ENCODE results near the gene RIPOR3.

RIPOR3 gene

GRCh38 chr20:50690650-50691572, at the start of gene RIPOR3:
RIPOR3 (minus strand) TSS chr20:50691542; CDS start chr20:50691128, 414 bp downstream.
- DNase-seq, result no peak

- no peak for DNase-seq
Observed at GRCh38 chr20:50737352-50737751, 46.0 kb upstream of the RIPOR3 start.

GRCh38 chr20:50735813-50736212, 44.5 kb upstream of the RIPOR3 start:
- no peak for DNase-seq

GRCh38 chr20:50734730-50735679, 43.7 kb upstream of the RIPOR3 start:
- DNase-seq, result no peak

- no peak for DNase-seq
Observed at GRCh38 chr20:50733644-50734349, 42.5 kb upstream of the RIPOR3 start.

- DNase-seq, result no peak
Observed at GRCh38 chr20:50731930-50732690, 40.8 kb upstream of the RIPOR3 start.

GRCh38 chr20:50731055-50731929, 40.0 kb upstream of the RIPOR3 start, which contains the start of gene PARD6B:
PARD6B (plus strand) TSS chr20:50731580; CDS start chr20:50731787, 207 bp downstream.
- peak; percentile 99 for DNase-seq

- DNase-seq, result no peak
Observed at GRCh38 chr20:50730765-50731054, 39.4 kb upstream of the RIPOR3 start.

- DNase-seq, result no peak
Observed at GRCh38 chr20:50729901-50730764, 38.8 kb upstream of the RIPOR3 start.

- no peak for DNase-seq
Observed at GRCh38 chr20:50728981-50729874, 37.9 kb upstream of the RIPOR3 start.

- DNase-seq, result no peak
Observed at GRCh38 chr20:50728486-50728980, 37.2 kb upstream of the RIPOR3 start.

GRCh38 chr20:50727792-50728485, 36.6 kb upstream of the RIPOR3 start:
- DNase-seq, result no peak

- DNase-seq, result no peak
Observed at GRCh38 chr20:50726955-50727791, 35.8 kb upstream of the RIPOR3 start.

GRCh38 chr20:50725724-50726005, 34.3 kb upstream of the RIPOR3 start:
- DNase-seq, result no peak

- DNase-seq, result no peak
Observed at GRCh38 chr20:50724851-50725723, 33.7 kb upstream of the RIPOR3 start.

- DNase-seq, result no peak
Observed at GRCh38 chr20:50724112-50724725, 32.9 kb upstream of the RIPOR3 start.
